Endodermal cell (in vitro differentiated cells): ENCODE results near the gene CTIF. TPM values are rescaled to one million over a fixed set of nuclear protein-coding genes. Genes with fewer than 3 reads are reported as not detected.

ENCODE experiments used
- DNase-seq: peaks from one replicate; pipeline ENCODE4 v3.0.0-alpha.2; 2017
- H3K27ac ChIP-seq: 2 replicates; pipeline ENCODE4 v1.5.1; 2013; ENCODE audit warnings: mild to moderate bottlenecking, low read depth, low read length, moderate library complexity
- H3K27me3 ChIP-seq: 2 replicates; pipeline ENCODE4 v1.6.1; 2013; ENCODE audit warnings: mild to moderate bottlenecking, low read length, moderate library complexity; ENCODE audit not compliant: insufficient read depth, control insufficient read depth, poor library complexity, severe bottlenecking
- H3K36me3 ChIP-seq: 2 replicates; pipeline ENCODE4 v1.7.0; 2013; ENCODE audit warnings: mild to moderate bottlenecking, low read length, moderate library complexity; ENCODE audit not compliant: control insufficient read depth, insufficient read depth
- H3K4me1 ChIP-seq: one replicate; pipeline ENCODE4 v1.7.0; 2013; ENCODE audit warnings: low read length; ENCODE audit not compliant: control insufficient read depth, insufficient read depth
- H3K4me3 ChIP-seq: 2 replicates; pipeline ENCODE4 v1.5.1; 2013; ENCODE audit warnings: mild to moderate bottlenecking, low read length, moderate library complexity
- H3K9ac ChIP-seq: 2 replicates; pipeline ENCODE4 v1.6.1; 2013; ENCODE audit warnings: mild to moderate bottlenecking, low read length, moderate library complexity; ENCODE audit not compliant: poor library complexity, severe bottlenecking; ENCODE audit errors: extremely low read depth
- H3K9me3 ChIP-seq: 2 replicates; pipeline ENCODE4 v1.6.1; 2013; ENCODE audit warnings: mild to moderate bottlenecking, low read length, moderate library complexity; ENCODE audit not compliant: control insufficient read depth
- H3K27ac Mint-ChIP-seq: 2 replicates; pipeline ENCODE4 v1.8.0; 2020; ENCODE audit warnings: mixed read lengths
- H3K27me3 Mint-ChIP-seq: 2 replicates; pipeline ENCODE4 v1.8.0; 2021; ENCODE audit warnings: mild to moderate bottlenecking, mixed read lengths; ENCODE audit not compliant: insufficient read depth
- H3K36me3 Mint-ChIP-seq: 2 replicates; pipeline ENCODE4 v1.8.0; 2020; ENCODE audit warnings: low read depth, mixed read lengths
- H3K4me1 Mint-ChIP-seq: 2 replicates; pipeline ENCODE4 v1.8.0; 2020; ENCODE audit warnings: mixed read lengths
- H3K4me3 Mint-ChIP-seq: 2 replicates; pipeline ENCODE4 v1.8.0; 2020; ENCODE audit warnings: mild to moderate bottlenecking, moderate library complexity, mixed read lengths
- H3K9me3 Mint-ChIP-seq: 2 replicates; pipeline ENCODE4 v1.8.0; 2020; ENCODE audit warnings: mild to moderate bottlenecking, mixed read lengths
- WGBS, 2 experiments: methylation state at CpG; one replicate each; pipeline versions ENCODE4 v1.1.5 to v1.1.7; 2013; ENCODE audit warnings: missing lambda C conversion rate in 2 of 2, mixed read lengths in 1 of 2; ENCODE audit not compliant: insufficient coverage in 1 of 2, insufficient read length in 1 of 2; 5-methylcytosine and 5-hydroxymethylcytosine counted together
- total RNA-seq, 2 donors: library from RNA; stranded (reverse); fragmentation: NEBNext Ultra II Directional in 1 of 2; extraction: Animal tissue kit (Norgen Biotek cat#: 25700) in 1 of 2; gene quantifications; 2 replicates in 1 of 2; 3 replicates in 1 of 2; pipeline ENCODE4 v1.2.1, GENCODE V29; 2021
- TF ChIP-seq, protein P1 (sequence below): fragments of 200-600 bp; sonication (generic); conservative IDR thresholded peaks from 2 replicates; pipeline ENCODE4 v1.5.0; 2021; ENCODE audit warnings: antibody characterized with exemption, mild to moderate bottlenecking

Gene CTIF
- total RNA-seq, 2 donors from 2014 or later: 33.8 to 41.6 TPM

DNA sequence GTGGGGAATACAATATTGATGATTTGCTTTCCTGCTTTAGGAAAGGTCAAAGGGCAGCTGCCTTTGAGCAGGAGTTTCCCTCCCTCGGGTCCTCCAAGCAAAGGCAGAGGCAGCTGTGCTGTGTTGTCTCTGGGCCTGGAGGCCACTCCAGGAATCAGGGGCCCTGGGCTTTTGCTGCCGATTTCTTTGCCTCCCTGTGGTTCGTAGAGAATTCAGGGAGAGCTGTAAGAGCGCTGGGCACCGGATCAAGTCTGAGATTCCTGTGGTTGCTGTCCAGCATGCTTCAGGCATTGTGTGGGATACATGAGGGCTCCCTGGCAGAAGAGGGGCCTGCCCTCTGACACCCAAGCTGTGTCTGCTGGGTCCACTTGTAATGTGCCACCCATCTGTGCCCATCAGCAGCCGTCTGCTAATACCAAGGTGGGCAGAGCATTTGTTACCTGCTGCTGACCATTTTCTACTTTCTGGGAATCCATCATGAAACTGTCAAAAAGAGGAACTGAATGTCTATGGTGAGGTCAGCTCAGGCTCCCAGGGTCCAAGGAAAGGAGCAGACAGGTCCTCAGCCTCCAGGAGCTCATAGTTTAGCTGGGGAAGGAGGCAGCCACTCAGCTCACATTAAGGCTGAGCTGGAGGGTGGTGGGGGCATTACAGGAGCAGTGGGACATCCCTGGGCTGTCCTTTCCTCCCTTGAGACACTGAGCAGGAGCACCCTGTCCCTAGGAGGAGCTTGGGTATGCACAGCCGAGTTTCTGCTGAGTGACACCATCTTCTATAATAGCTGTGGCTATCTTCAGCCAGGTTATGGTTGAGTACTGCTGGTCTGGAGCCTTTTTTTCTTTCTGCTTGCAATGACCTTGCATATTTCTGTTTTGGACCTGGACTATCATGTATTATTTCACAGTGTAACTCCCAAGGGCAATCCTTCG, 68.5 kb downstream of the CTIF start:
- peaks cover 1% of the 10 kb centered on the region for H3K36me3 Mint-ChIP-seq
- Histone ChIP-seq H3K4me1 (peaks cover 12% of the 10 kb centered on the region), H3K9me3 (no peaks in the 10 kb centered on the region), H3K36me3 (no peaks in the 10 kb centered on the region), H3K9ac (no peak overlapping the region), H3K27ac (no peak overlapping the region), H3K27me3 (no peaks in the 10 kb centered on the region), H3K4me3 (no peak overlapping the region)
- TF ChIP-seq, protein P1, sequence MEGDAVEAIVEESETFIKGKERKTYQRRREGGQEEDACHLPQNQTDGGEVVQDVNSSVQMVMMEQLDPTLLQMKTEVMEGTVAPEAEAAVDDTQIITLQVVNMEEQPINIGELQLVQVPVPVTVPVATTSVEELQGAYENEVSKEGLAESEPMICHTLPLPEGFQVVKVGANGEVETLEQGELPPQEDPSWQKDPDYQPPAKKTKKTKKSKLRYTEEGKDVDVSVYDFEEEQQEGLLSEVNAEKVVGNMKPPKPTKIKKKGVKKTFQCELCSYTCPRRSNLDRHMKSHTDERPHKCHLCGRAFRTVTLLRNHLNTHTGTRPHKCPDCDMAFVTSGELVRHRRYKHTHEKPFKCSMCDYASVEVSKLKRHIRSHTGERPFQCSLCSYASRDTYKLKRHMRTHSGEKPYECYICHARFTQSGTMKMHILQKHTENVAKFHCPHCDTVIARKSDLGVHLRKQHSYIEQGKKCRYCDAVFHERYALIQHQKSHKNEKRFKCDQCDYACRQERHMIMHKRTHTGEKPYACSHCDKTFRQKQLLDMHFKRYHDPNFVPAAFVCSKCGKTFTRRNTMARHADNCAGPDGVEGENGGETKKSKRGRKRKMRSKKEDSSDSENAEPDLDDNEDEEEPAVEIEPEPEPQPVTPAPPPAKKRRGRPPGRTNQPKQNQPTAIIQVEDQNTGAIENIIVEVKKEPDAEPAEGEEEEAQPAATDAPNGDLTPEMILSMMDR: no peak
- H3K27me3 Mint-ChIP-seq: no peaks in the 10 kb centered on the region
- no peak for DNase-seq
- H3K27ac Mint-ChIP-seq: no peak overlapping the region
- peaks cover 1% of the 10 kb centered on the region for H3K9me3 Mint-ChIP-seq
- WGBS, 2 experiments: 83% methylated on average over 8 of the region's 8 CpGs
- peaks cover 22% of the 10 kb centered on the region for H3K4me1 Mint-ChIP-seq
- H3K4me3 Mint-ChIP-seq: no peak overlapping the region

DNA sequence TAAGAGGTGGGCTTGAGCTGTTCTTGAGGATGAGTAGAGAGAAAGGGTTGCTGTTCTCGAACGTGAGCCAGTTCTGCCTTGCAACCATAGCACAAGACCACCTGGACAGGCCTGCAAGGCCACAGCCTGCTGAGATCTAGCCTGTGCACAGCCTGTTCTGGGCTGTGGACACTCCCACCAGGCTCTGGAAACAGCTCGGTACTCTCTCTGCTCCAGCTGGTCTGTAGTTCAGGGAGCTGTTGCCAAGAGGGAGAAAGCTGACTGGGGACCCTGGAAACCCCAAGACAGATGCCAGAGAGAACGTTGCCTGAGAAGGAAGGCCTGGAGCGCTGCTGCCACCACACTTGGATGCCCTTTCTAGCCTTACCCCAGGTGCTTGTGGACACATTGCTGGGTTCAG, 69.8 kb downstream of the CTIF start:
- H3K4me3 Mint-ChIP-seq: no peak overlapping the region
- Histone ChIP-seq H3K4me1 (peaks cover 16% of the 10 kb centered on the region), H3K36me3 (no peaks in the 10 kb centered on the region), H3K9me3 (no peaks in the 10 kb centered on the region), H3K27ac (no peak overlapping the region), H3K9ac (no peak overlapping the region), H3K4me3 (no peak overlapping the region), H3K27me3 (no peaks in the 10 kb centered on the region)
- peaks cover 31% of the 10 kb centered on the region for H3K4me1 Mint-ChIP-seq
- no peak overlapping the region for H3K27ac Mint-ChIP-seq
- no peaks in the 10 kb centered on the region for H3K36me3 Mint-ChIP-seq
- no peaks in the 10 kb centered on the region for H3K9me3 Mint-ChIP-seq
- WGBS, 2 experiments: 94 to 96% methylated on average over 4 to 5 of the region's 5 CpGs
- no peaks in the 10 kb centered on the region for H3K27me3 Mint-ChIP-seq
- no peak for DNase-seq
- TF ChIP-seq, protein P1: no peak

DNA sequence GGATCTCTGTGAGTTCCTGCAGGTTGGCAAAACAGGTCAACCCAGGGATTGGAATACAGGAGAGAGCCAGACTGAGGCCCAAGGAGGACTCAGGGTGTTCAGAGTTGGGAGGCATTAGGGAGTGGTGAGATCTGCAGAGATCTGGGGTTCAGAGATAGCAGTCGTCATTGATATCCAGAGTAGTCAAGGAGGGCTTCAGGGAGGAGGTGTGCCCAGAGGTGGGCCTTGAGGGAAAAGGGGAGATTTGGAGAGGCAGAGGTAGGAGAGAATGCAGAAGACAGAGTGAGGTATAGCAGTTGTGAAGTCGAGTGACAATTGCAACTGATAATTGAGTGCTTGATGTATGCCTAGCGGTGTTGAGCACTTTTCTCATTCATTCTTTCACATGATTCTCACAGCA, 70.3 kb downstream of the CTIF start:
- no peak for DNase-seq
- no peaks in the 10 kb centered on the region for H3K9me3 Mint-ChIP-seq
- no peaks in the 10 kb centered on the region for H3K27me3 ChIP-seq
- H3K9me3 ChIP-seq: no peaks in the 10 kb centered on the region
- H3K4me3 Mint-ChIP-seq: no peak overlapping the region
- no peak overlapping the region for H3K4me3 ChIP-seq
- peaks cover 16% of the 10 kb centered on the region for H3K4me1 ChIP-seq
- no peak overlapping the region for H3K27ac ChIP-seq
- no peaks in the 10 kb centered on the region for H3K36me3 ChIP-seq
- H3K9ac ChIP-seq: no peak overlapping the region
- TF ChIP-seq, protein P1: no peak
- H3K36me3 Mint-ChIP-seq: no peaks in the 10 kb centered on the region
- 93 to 100% methylated on average over 3 of the region's 3 CpGs for WGBS, 2 experiments
- peaks cover 31% of the 10 kb centered on the region for H3K4me1 Mint-ChIP-seq
- no peak overlapping the region for H3K27ac Mint-ChIP-seq
- H3K27me3 Mint-ChIP-seq: no peaks in the 10 kb centered on the region
